HCT116 (cell line): ENCODE data around the gene ZNF804B. TPM values are rescaled to one million over a fixed set of nuclear protein-coding genes. Genes with fewer than 3 reads are reported as not detected.

Experiments
- ATAC-seq: fragments of 200-7000 bp; cut with Tn5 transposase; 2 replicates; pipeline ENCODE4 v1.9.1; 2020; ENCODE audit warnings: mild to moderate bottlenecking, moderate library complexity
- BruUV-seq: library from RNA; stranded (reverse); fragments of 400-500 nt; replicated peaks from 2 replicates; lab custom pipeline; 2021; lab: Mats Ljungman, UMichigan
- CTCF ChIA-PET: fragments of 300-600 bp; sonication (Branson Sonifier 250); formaldehyde crosslinking; loops from one replicate; lab custom pipeline; 2021; ENCODE audit warnings: antibody characterized with exemption; lab: Charles Lee
- POLR2A ChIA-PET: fragments of 300-600, 350-600 bp; sonication (Branson Sonifier 250); formaldehyde crosslinking; loops from one replicate; lab custom pipeline; 2021; ENCODE audit warnings: antibody characterized with exemption; lab: Charles Lee
- RAD21 ChIA-PET, 2 experiments: fragments of 300-600 bp; sonication (Branson Sonifier 250); formaldehyde crosslinking; loops; one replicate each; lab custom pipeline; 2023; ENCODE audit warnings: low total read pairs in 2 of 2; ENCODE audit not compliant: uncharacterized antibody in 2 of 2, unreplicated experiment in 2 of 2, low non-redundant PET in 1 of 2; lab: Charles Lee
- DNase-seq: peaks from one replicate; pipeline ENCODE4 v3.0.0-alpha.2; 2010; ENCODE audit warnings: low read depth, low spot score
- H2AFZ ChIP-seq: fragments of 200-600 bp; shearing (Covaris generic), sonication (generic); 2 replicates; pipeline ENCODE4 v1.6.1; 2017; ENCODE audit warnings: low read depth, mixed run types, mixed read lengths, antibody characterized with exemption, low read length; ENCODE audit not compliant: poor library complexity, severe bottlenecking
- H3K27ac ChIP-seq: 2 replicates; pipeline ENCODE4 v1.5.1; 2012; ENCODE audit warnings: low read depth, low read length
- H3K27me3 ChIP-seq: fragments of 200-600 bp; sonication (generic); 2 replicates; pipeline ENCODE4 v1.6.1; 2016; ENCODE audit warnings: mixed run types, low read length, mixed read lengths; ENCODE audit not compliant: insufficient read depth
- H3K36me3 ChIP-seq, 2 experiments: fragments of 200-500 bp in 1 of 2; fragments of 200-600 bp in 1 of 2; sonication (Bioruptor generic) in 1 of 2; sonication (generic) in 1 of 2; 2 replicates each; pipeline versions ENCODE4 v1.5.1 to v1.6.1; 2014 to 2016; ENCODE audit warnings: low read length in 2 of 2, inconsistent platforms in 1 of 2, mixed read lengths in 1 of 2, mixed run types in 1 of 2; ENCODE audit not compliant: insufficient read depth in 2 of 2, control insufficient read depth in 1 of 2
- H3K4me1 ChIP-seq, 2 experiments: fragments of 200-600 bp in 1 of 2; sonication (generic) in 1 of 2; 2 replicates each; pipeline versions ENCODE4 v1.5.1 to v1.6.1; 2012 to 2017; ENCODE audit warnings: low read length in 2 of 2, inconsistent platforms in 1 of 2, mild to moderate bottlenecking in 1 of 2, mixed read lengths in 1 of 2, mixed run types in 1 of 2, moderate library complexity in 1 of 2; ENCODE audit not compliant: insufficient read depth in 2 of 2, control insufficient read depth in 1 of 2
- H3K4me2 ChIP-seq: fragments of 200-600 bp; sonication (generic); 2 replicates; pipeline ENCODE4 v1.6.1; 2017; ENCODE audit warnings: mixed run types, low read length, mixed read lengths
- H3K4me3 ChIP-seq, 2 experiments: fragments of 200-600 bp in 1 of 2; sonication (generic) in 1 of 2; replicated peaks in 1 of 2; 2 replicates each; pipeline ENCODE4 v1.5.1; 2011 to 2016; ENCODE audit warnings: low read length in 2 of 2, control low read depth in 1 of 2, low read depth in 1 of 2, mild to moderate bottlenecking in 1 of 2, mixed read lengths in 1 of 2, mixed run types in 1 of 2
- H3K79me2 ChIP-seq: fragments of 200-600 bp; sonication (generic); 2 replicates; pipeline ENCODE4 v1.6.1; 2017; ENCODE audit warnings: mild to moderate bottlenecking, mixed run types, low read length, moderate library complexity, mixed read lengths; ENCODE audit not compliant: insufficient read depth
- H3K9ac ChIP-seq: fragments of 200-600 bp; sonication (generic); 2 replicates; pipeline ENCODE4 v1.6.1; 2016; ENCODE audit warnings: low read length, mixed read lengths
- H3K9me2 ChIP-seq: fragments of 200-600 bp; sonication (generic), shearing (Covaris generic); 2 replicates; pipeline ENCODE4 v1.6.1; 2017; ENCODE audit warnings: mixed run types, mild to moderate bottlenecking, moderate library complexity; ENCODE audit not compliant: insufficient read depth
- H3K9me3 ChIP-seq, 2 experiments: fragments of 200-500 bp in 1 of 2; fragments of 200-600 bp in 1 of 2; sonication (Bioruptor generic) in 1 of 2; sonication (generic) in 1 of 2; 2 replicates each; pipeline ENCODE4 v1.6.1; 2014 to 2017; ENCODE audit warnings: low read length in 2 of 2, mixed read lengths in 2 of 2, inconsistent platforms in 1 of 2, low read depth in 1 of 2, mild to moderate bottlenecking in 1 of 2, mixed run types in 1 of 2, moderate library complexity in 1 of 2; ENCODE audit not compliant: control insufficient read depth in 1 of 2, insufficient read depth in 1 of 2
- H4K20me1 ChIP-seq: fragments of 200-600 bp; sonication (generic), shearing (Covaris generic); 2 replicates; pipeline ENCODE4 v1.6.1; 2017; ENCODE audit warnings: mixed run types, mild to moderate bottlenecking, moderate library complexity; ENCODE audit not compliant: insufficient read depth
- CBX3 ChIP-seq: IDR thresholded peaks from 2 replicates; pipeline ENCODE4 v1.6.1; 2012; ENCODE audit warnings: low read depth
- CEBPB ChIP-seq: IDR thresholded peaks from 2 replicates; pipeline ENCODE4 v1.6.1; 2012; ENCODE audit warnings: low read depth
- CTCF ChIP-seq, 3 experiments: fragments of 200-600 bp in 1 of 3; sonication (generic) in 1 of 3; IDR thresholded peaks in 2 of 3; conservative IDR thresholded peaks in 1 of 3; 2 replicates each; pipeline ENCODE4 v1.5.1; 2012 to 2017; ENCODE audit warnings: low read depth in 2 of 3, low read length in 2 of 3, antibody characterized with exemption in 1 of 3, borderline replicate concordance in 1 of 3, control low read depth in 1 of 3, mild to moderate bottlenecking in 1 of 3, mixed read lengths in 1 of 3, mixed run types in 1 of 3, moderate library complexity in 1 of 3; ENCODE audit not compliant: insufficient read depth in 1 of 3
- EGR1 ChIP-seq: IDR thresholded peaks from 2 replicates; pipeline ENCODE4 v1.6.1; 2012; ENCODE audit warnings: low read depth
- ELF1 ChIP-seq: IDR thresholded peaks from 2 replicates; pipeline ENCODE4 v1.6.1; 2012; ENCODE audit warnings: low read depth, borderline replicate concordance
- EZH2 ChIP-seq: fragments of 200-600 bp; sonication (generic); IDR thresholded peaks from 2 replicates; pipeline ENCODE4 v1.6.1; 2017; ENCODE audit warnings: antibody characterized with exemption, mixed run types
- EZH2phosphoT487 ChIP-seq: fragments of 200-600 bp; IDR thresholded peaks from 2 replicates; pipeline ENCODE4 v1.6.1; 2018; ENCODE audit warnings: antibody characterized with exemption, borderline replicate concordance
- FOSL1 ChIP-seq: IDR thresholded peaks from 2 replicates; pipeline ENCODE4 v1.6.1; 2012; ENCODE audit warnings: low read depth
- JUND ChIP-seq: IDR thresholded peaks from 2 replicates; pipeline ENCODE4 v1.6.1; 2012
- MAX ChIP-seq: IDR thresholded peaks from 2 replicates; pipeline ENCODE4 v1.6.1; 2012
- POLR2A ChIP-seq: IDR thresholded peaks from 2 replicates; pipeline ENCODE4 v1.7.0; 2011; ENCODE audit warnings: borderline replicate concordance; ENCODE audit not compliant: insufficient read depth, insufficient read length; ENCODE audit errors: extremely low read depth
- POLR2AphosphoS5 ChIP-seq: IDR thresholded peaks from 2 replicates; pipeline ENCODE4 v1.6.1; 2011; ENCODE audit warnings: mild to moderate bottlenecking, low read depth, low read length, moderate library complexity
- RAD21 ChIP-seq: IDR thresholded peaks from 2 replicates; pipeline ENCODE4 v1.6.1; 2012; ENCODE audit warnings: low read depth, mild to moderate bottlenecking
- REST ChIP-seq: IDR thresholded peaks from 2 replicates; pipeline ENCODE4 v1.6.1; 2012; ENCODE audit warnings: low read depth
- SIN3A ChIP-seq: IDR thresholded peaks from 2 replicates; pipeline ENCODE4 v1.6.1; 2012; ENCODE audit warnings: low read depth
- TCF7L2 ChIP-seq: IDR thresholded peaks from 2 replicates; pipeline ENCODE4 v1.7.0; 2011; ENCODE audit warnings: borderline replicate concordance, inconsistent platforms; ENCODE audit not compliant: insufficient read depth, insufficient read length; ENCODE audit errors: extremely low read depth
- YY1 ChIP-seq: IDR thresholded peaks from 2 replicates; pipeline ENCODE4 v1.6.1; 2011; ENCODE audit warnings: low read length, low read depth, moderate library complexity, mild to moderate bottlenecking; ENCODE audit not compliant: insufficient replicate concordance; ENCODE audit errors: extremely low read depth
- ZBTB33 ChIP-seq: IDR thresholded peaks from 2 replicates; pipeline ENCODE4 v1.6.1; 2011; ENCODE audit warnings: mild to moderate bottlenecking, low read length, moderate library complexity; ENCODE audit not compliant: insufficient replicate concordance; ENCODE audit errors: extremely low read depth
- ZFX ChIP-seq: fragments of 450-650 bp; IDR thresholded peaks from 2 replicates; pipeline ENCODE4 v1.6.1; 2017
- ZNF274 ChIP-seq: fragments of 200-500 bp; sonication (Bioruptor generic); IDR thresholded peaks from 2 replicates; pipeline ENCODE4 v1.6.1; 2014; ENCODE audit warnings: mild to moderate bottlenecking, low read depth, low read length, inconsistent platforms
- intact Hi-C: fragments of 100-400 bp; cut with micrococcal nuclease; formaldehyde crosslinking; loops from 2 replicates; pipeline ENCODE4 v1.10.0; 2022
- total RNA-seq: library from RNA; stranded (reverse); gene quantifications from one replicate; pipeline ENCODE4 v1.2.1, GENCODE V29; 2021; ENCODE audit not compliant: unreplicated experiment

The ZNF804B gene
- total RNA-seq, 1 experiment from 2014 or later: not detected

GRCh38 chr7:88792361-88792760 lies 32.9 kb downstream of the ZNF804B start:
- intact Hi-C loops: loop anchor here (10.0 kb wide), 1 partner anchor 1322 kb away; no protein-coding TSS in a partner anchor
- H3K4me3 ChIP-seq: no peak overlapping the region
- H3K4me2 ChIP-seq: no peak overlapping the region
- TF ChIP-seq FOSL1: no peak
- no peak for TF ChIP-seq JUND
- TF ChIP-seq YY1: no peak
- TF ChIP-seq EZH2: no peak
- TF ChIP-seq CTCF (IDR thresholded peaks at IDR 0.05 in 2 of 3, conservative IDR thresholded peaks at IDR 0.05 in 1 of 3; ENCODE audit: borderline replicate concordance in 1 of 3, insufficient read depth in 1 of 3, low read depth in 2 of 3, low read length in 2 of 3): no peak
- TF ChIP-seq POLR2AphosphoS5: no peak
- no peak for TF ChIP-seq ZFX
- TF ChIP-seq MAX: no peak
- TF ChIP-seq REST: no peak
- no peak for TF ChIP-seq POLR2A
- no peak for TF ChIP-seq EGR1
- TF ChIP-seq EZH2phosphoT487: no peak
- TF ChIP-seq RAD21: no peak
- TF ChIP-seq TCF7L2: no peak
- no peak for TF ChIP-seq ELF1
- TF ChIP-seq CEBPB: no peak
- no peak for TF ChIP-seq SIN3A
- no peak for TF ChIP-seq ZNF274
- TF ChIP-seq CBX3: no peak
- TF ChIP-seq ZBTB33: no peak
- ChIA-PET RAD21 (no interaction called here), POLR2A (no interaction called here), CTCF (interaction anchor here (1.6 kb wide), 1 partner anchor 245 kb away, joined by 3 read pairs; no protein-coding TSS in a partner anchor)
- H4K20me1 ChIP-seq: no peaks in the 10 kb centered on the region
- H3K9ac ChIP-seq: no peak overlapping the region
- DNase-seq (no peak), ATAC-seq (no peak)
- no peaks in the 10 kb centered on the region for H3K9me2 ChIP-seq
- no peaks in the 10 kb centered on the region for H3K27me3 ChIP-seq
- no peak overlapping the region for H3K27ac ChIP-seq
- no peak overlapping the region for H2AFZ ChIP-seq
- no peaks in the 10 kb centered on the region for H3K4me1 ChIP-seq
- H3K36me3 ChIP-seq: no peaks in the 10 kb centered on the region
- no peaks in the 10 kb centered on the region for H3K79me2 ChIP-seq
- no peaks in the 10 kb centered on the region for H3K9me3 ChIP-seq
- no TSS peak for BruUV-seq
